Brain microvascular endothelial cell (primary cell): Measurements from ENCODE around the gene BCL6.
A peak's percentile ranks its signal among the peaks of the same experiment; 100 is the strongest.

Experiments
- DNase-seq: peaks from one replicate; pipeline ENCODE4 v3.0.0-alpha.2; 2020
- H3K27ac ChIP-seq: fragments of 250-450 bp; sonication (Bioruptor Pico); 2 replicates; pipeline ENCODE4 v1.5.1; 2020; ENCODE audit warnings: mild to moderate bottlenecking, moderate library complexity
- H3K27me3 ChIP-seq: fragments of 250-450 bp; sonication (Bioruptor Pico); replicated peaks from 2 replicates; pipeline ENCODE4 v1.5.1; 2020; ENCODE audit warnings: mild to moderate bottlenecking
- H3K36me3 ChIP-seq: fragments of 250-450 bp; sonication (Bioruptor Pico); replicated peaks from 2 replicates; pipeline ENCODE4 v1.5.1; 2020; ENCODE audit warnings: mild to moderate bottlenecking
- H3K4me3 ChIP-seq: 2 replicates; pipeline ENCODE4 v1.5.1; 2011; ENCODE audit warnings: low read depth, mild to moderate bottlenecking, control low read depth, low read length, moderate library complexity
- in situ Hi-C: cut with HindIII; loops from 2 replicates; pipeline ENCODE4 v1.10.0; 2017; ENCODE audit warnings: low sequenced_read_pairs, low pct_ligation_motif_present
- TF ChIP-seq, protein P1 (sequence below): IDR thresholded peaks from 2 replicates; pipeline ENCODE4 v1.5.1; 2011; ENCODE audit warnings: low read depth, mild to moderate bottlenecking, moderate library complexity, low read length, control low read depth, inconsistent platforms; ENCODE audit errors: missing control alignments

BCL6 gene

GRCh38 chr3:187758318-187758955, 13.2 kb upstream of the BCL6 start:
- in situ Hi-C loops = no loop called here
- H3K36me3 ChIP-seq = no peaks in the 10 kb centered on the region
- no peak for DNase-seq
- TF ChIP-seq, protein P1, sequence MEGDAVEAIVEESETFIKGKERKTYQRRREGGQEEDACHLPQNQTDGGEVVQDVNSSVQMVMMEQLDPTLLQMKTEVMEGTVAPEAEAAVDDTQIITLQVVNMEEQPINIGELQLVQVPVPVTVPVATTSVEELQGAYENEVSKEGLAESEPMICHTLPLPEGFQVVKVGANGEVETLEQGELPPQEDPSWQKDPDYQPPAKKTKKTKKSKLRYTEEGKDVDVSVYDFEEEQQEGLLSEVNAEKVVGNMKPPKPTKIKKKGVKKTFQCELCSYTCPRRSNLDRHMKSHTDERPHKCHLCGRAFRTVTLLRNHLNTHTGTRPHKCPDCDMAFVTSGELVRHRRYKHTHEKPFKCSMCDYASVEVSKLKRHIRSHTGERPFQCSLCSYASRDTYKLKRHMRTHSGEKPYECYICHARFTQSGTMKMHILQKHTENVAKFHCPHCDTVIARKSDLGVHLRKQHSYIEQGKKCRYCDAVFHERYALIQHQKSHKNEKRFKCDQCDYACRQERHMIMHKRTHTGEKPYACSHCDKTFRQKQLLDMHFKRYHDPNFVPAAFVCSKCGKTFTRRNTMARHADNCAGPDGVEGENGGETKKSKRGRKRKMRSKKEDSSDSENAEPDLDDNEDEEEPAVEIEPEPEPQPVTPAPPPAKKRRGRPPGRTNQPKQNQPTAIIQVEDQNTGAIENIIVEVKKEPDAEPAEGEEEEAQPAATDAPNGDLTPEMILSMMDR = no peak
- H3K27ac ChIP-seq = no peak overlapping the region
- no peaks in the 10 kb centered on the region for H3K27me3 ChIP-seq
- H3K4me3 ChIP-seq = no peak overlapping the region

DNA sequence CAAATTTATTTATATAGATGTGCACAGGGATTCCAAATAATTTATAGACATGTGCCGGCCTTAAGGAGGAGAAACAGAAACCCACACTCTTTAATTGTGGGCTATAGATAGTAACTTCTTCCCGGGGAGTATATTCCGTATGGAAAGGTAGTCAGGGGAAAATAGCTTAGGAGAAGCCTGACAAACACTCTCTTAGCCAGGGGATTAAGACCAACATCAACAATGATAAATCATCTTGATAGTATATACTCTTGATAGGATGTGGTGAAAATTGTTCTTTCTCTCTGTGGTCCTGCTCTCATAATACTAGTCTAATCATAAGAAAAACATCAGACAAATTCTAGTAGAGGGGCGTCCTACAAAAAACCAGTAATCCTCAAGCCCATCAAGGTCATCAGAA, 8.2 kb upstream of the BCL6 start:
- Histone ChIP-seq H3K36me3 (no peaks in the 10 kb centered on the region), H3K27ac (no peak overlapping the region), H3K27me3 (no peaks in the 10 kb centered on the region), H3K4me3 (no peak overlapping the region)
- in situ Hi-C loops = no loop called here
- DNase-seq = no peak
- TF ChIP-seq, protein P1 = no peak

- H3K27ac ChIP-seq = no peak overlapping the region
- no peaks in the 10 kb centered on the region for H3K27me3 ChIP-seq
- in situ Hi-C loops = no loop called here
- no peak for DNase-seq
- peak overlapping the region; percentile 24 for H3K4me3 ChIP-seq
- TF ChIP-seq, protein P1 = no peak
- no peaks in the 10 kb centered on the region for H3K36me3 ChIP-seq
These were observed 5.3 kb upstream of the BCL6 start for GRCh38 chr3:187750513-187751123.

DNA sequence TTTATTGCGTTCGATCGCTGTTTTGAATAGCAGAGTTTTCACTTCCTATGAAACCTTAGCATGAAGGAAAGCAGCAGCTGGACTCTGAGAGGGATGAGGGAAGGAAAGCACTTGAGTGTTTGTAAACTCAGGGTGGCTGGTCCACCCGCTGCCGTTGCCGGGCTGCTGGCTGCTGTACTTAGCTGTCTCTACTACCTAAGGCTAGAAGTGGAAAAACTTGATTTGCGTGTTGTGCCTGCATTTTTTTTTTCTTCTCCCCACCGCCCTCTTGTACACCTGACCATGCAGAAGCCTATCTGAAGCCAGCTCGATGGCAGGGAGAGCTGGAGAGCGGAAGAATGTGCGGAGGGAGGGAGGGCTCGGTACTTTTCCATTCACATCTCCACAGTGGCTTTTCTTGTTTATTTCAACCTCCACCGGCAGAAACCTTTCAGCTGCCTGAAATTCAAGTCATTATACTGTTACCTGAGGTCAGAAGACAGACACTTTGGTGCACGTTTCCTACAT, 4.8 kb upstream of the BCL6 start:
- no peaks in the 10 kb centered on the region for H3K36me3 ChIP-seq
- in situ Hi-C loops = no loop called here
- no peak overlapping the region for H3K27ac ChIP-seq
- H3K27me3 ChIP-seq = no peaks in the 10 kb centered on the region
- no peak for DNase-seq
- TF ChIP-seq, protein P1 = no peak
- H3K4me3 ChIP-seq = peak overlapping the region; percentile 24

GRCh38 chr3:187748050-187748481, 2.8 kb upstream of the BCL6 start:
- Histone ChIP-seq H3K27me3 (no peaks in the 10 kb centered on the region), H3K4me3 (no peak overlapping the region), H3K27ac (no peak overlapping the region), H3K36me3 (no peaks in the 10 kb centered on the region)
- DNase-seq = peak; percentile 87
- in situ Hi-C loops = loop anchor here (25.0 kb wide), 3 partner anchors 539 to 939 kb away; no protein-coding TSS in a partner anchor
- TF ChIP-seq, protein P1 = peak; percentile 99
